WERI-Rb-1 (cell line): Measurements from ENCODE around the gene DEFB129.

ENCODE experiments used
- DNase-seq: peaks from one replicate; pipeline ENCODE4 v3.0.0-alpha.2; 2020
- H3K27ac ChIP-seq: fragments of 250-450 bp; sonication (Bioruptor Pico); 2 replicates; pipeline ENCODE4 v1.5.1; 2020; ENCODE audit warnings: mild to moderate bottlenecking, moderate library complexity
- H3K27me3 ChIP-seq: fragments of 250-450 bp; sonication (Bioruptor Pico); 2 replicates; pipeline ENCODE4 v1.5.1; 2021; ENCODE audit warnings: mild to moderate bottlenecking, low read depth, moderate library complexity; ENCODE audit not compliant: insufficient read depth, severe bottlenecking
- H3K36me3 ChIP-seq: fragments of 250-450 bp; sonication (Bioruptor Pico); 2 replicates; pipeline ENCODE4 v1.5.1; 2020; ENCODE audit warnings: mild to moderate bottlenecking, moderate library complexity
- H3K4me3 ChIP-seq: 2 replicates; pipeline ENCODE4 v1.5.1; 2011; ENCODE audit warnings: low read depth, mild to moderate bottlenecking, control low read depth, low read length
- H3K9me3 ChIP-seq: fragments of 250-450 bp; sonication (Bioruptor Pico); 2 replicates; pipeline ENCODE4 v1.5.1; 2021; ENCODE audit warnings: mild to moderate bottlenecking, moderate library complexity; ENCODE audit not compliant: severe bottlenecking
- TF ChIP-seq, protein P1 (sequence below): IDR thresholded peaks from 2 replicates; pipeline ENCODE4 v1.5.1; 2011; ENCODE audit warnings: low read depth, mild to moderate bottlenecking, control low read depth, inconsistent platforms, low read length

Gene DEFB129

DNA sequence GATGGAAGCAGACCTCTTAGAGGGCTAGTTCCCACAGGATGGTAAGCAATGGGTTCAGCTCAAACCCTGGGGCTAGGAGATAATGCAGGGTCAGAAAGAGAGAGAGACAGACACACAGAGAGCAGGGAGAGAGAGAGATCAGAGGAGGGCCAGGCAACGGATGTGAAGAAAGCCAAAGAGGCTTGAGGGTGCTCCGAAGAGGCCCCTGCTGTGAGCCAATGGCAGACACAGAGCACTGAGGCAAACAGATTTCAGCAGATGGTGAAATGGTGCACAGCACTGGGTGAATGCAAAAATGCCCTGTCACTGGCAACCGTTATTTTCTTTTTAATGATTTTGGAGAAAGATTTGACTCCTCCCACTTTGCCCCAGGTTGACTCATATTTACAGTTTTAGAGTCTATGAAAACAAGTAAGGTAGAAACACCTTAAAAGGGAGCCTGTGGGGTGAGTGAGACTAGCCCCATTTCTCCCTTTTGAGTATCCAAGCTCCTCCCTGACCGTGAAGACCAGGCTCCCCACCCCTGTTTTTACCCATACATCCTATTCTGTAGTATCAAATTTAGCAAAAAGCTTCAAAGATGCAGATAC is 31.3 kb downstream of the DEFB129 start:
- Histone ChIP-seq H3K36me3 (no peaks in the 10 kb centered on the region), H3K27ac (no peak overlapping the region), H3K4me3 (no peak overlapping the region), H3K9me3 (no peaks in the 10 kb centered on the region), H3K27me3 (no peaks in the 10 kb centered on the region)
- TF ChIP-seq, protein P1, sequence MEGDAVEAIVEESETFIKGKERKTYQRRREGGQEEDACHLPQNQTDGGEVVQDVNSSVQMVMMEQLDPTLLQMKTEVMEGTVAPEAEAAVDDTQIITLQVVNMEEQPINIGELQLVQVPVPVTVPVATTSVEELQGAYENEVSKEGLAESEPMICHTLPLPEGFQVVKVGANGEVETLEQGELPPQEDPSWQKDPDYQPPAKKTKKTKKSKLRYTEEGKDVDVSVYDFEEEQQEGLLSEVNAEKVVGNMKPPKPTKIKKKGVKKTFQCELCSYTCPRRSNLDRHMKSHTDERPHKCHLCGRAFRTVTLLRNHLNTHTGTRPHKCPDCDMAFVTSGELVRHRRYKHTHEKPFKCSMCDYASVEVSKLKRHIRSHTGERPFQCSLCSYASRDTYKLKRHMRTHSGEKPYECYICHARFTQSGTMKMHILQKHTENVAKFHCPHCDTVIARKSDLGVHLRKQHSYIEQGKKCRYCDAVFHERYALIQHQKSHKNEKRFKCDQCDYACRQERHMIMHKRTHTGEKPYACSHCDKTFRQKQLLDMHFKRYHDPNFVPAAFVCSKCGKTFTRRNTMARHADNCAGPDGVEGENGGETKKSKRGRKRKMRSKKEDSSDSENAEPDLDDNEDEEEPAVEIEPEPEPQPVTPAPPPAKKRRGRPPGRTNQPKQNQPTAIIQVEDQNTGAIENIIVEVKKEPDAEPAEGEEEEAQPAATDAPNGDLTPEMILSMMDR: no peak
- DNase-seq: no peak

DNA sequence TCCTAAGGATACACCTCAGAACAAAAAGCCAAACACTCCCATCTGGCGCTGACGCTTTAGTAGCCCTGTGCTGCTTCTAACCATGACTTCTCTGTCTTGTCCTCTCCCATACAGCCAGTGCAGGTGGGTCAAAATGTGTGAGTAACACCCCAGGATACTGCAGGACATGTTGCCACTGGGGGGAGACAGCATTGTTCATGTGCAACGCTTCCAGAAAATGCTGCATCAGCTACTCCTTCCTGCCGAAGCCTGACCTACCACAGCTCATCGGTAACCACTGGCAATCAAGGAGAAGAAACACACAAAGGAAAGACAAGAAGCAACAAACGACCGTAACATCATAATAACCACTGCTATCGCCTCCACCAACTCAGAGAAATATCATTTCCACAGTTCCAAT is 31.9 kb downstream of the DEFB129 start:
- DNase-seq: peak; percentile 24

DNA sequence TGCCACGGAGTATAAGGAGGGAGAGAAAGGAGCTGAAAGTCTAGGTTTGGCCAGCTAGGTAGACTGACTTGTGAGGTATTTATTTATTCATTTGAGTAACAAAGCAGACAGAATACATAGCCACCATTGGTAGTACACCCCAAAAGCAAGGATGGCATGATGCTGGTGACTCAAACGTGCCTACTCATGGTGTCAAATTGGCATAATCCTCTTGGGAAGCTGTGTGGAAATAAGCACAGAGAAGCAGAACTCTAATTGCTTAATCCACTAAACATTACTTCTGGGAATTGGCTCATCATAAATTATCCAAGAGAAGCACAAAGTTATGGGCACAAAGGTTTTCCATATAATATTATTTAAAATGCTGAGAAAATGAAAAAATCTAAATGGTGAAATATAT is 32.9 kb downstream of the DEFB129 start:
- H3K4me3 ChIP-seq: no peak overlapping the region
- no peaks in the 10 kb centered on the region for H3K27me3 ChIP-seq
- no peak overlapping the region for H3K27ac ChIP-seq
- TF ChIP-seq, protein P1: no peak
- no peak for DNase-seq
- H3K9me3 ChIP-seq: no peaks in the 10 kb centered on the region
- H3K36me3 ChIP-seq: no peaks in the 10 kb centered on the region

More for the DNA sequence above, 31.9 kb downstream of the DEFB129 start:
- no peak overlapping the region for H3K27ac ChIP-seq
- H3K27me3 ChIP-seq: no peaks in the 10 kb centered on the region
- H3K36me3 ChIP-seq: no peaks in the 10 kb centered on the region
- H3K4me3 ChIP-seq: no peak overlapping the region
- no peaks in the 10 kb centered on the region for H3K9me3 ChIP-seq
- TF ChIP-seq, protein P1: peak; percentile 34; the same call in 1 of the 2 replicates

DNA sequence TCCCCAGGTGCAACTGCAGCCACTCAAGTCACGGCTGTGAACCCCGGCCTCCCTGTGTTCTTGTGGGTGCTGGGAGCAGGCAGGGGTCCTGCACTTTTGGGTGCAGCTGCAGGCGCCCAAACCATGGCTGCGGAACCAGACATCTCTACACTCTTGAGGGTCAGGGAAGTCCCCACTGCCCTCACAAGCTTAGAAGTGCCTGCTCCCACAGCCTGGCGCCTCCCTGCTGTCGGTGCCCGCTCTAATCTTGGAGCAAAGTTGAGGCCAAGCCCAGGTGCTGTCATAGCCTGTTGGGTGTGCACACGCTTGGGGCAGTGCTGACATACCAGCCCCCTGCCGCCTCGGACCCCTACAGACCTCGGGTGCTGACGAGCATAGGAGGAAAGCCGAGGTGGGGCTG is 36.6 kb downstream of the DEFB129 start:
- Histone ChIP-seq H3K27ac (no peak overlapping the region), H3K36me3 (no peaks in the 10 kb centered on the region), H3K27me3 (no peaks in the 10 kb centered on the region), H3K9me3 (no peaks in the 10 kb centered on the region), H3K4me3 (no peak overlapping the region)
- TF ChIP-seq, protein P1: no peak
- DNase-seq: no peak

DNA sequence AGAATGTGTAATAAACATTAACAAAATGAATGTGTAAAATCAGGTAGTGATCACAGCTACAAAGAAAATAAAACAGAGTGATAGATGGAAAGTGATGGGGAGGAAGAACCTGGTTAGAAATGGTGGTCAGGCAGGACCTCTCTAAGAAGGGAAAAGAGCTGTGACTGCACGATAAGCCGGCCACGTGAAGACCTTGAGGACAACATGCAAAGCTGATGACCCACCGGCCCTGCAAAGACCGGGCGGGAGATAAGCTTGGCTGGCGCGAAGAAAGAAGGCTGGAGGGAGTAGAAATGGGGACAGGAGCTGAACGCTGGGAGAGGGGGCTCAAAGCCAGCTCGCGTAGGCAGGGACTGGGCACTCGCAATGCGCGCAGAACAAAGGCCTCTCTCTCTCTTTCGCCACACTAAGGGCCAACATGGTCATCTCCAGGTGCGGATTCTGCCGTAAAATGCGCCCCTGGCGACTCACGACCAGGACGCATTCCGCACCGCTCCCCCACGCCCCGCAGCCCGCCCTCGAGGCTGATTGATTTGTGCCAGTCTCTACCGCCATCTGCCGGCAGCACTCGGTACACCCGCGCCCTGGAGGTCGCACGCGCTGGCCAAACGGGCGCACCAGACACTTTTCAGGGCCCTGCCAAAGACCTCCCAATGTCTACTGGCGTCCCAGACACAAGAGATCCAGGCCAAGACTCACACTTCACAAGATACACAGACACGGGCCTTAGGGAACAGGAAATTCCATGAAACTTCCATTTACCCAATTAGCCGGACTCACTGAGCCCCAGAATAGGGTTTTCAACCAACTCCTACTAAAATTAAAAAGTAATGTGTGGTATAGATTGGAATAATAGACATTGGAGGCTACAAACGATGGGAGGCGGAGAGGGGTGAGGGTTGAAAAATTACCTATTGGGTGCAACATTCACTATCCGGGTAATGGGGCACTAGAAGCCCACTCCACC is 39.8 kb downstream of the DEFB129 start:
- TF ChIP-seq, protein P1: peak; percentile 89
- Histone ChIP-seq H3K27ac (peak overlapping the region; percentile 77), H3K9me3 (no peaks in the 10 kb centered on the region), H3K36me3 (peaks cover 3% of the 10 kb centered on the region; the same call in 1 of the 2 replicates), H3K27me3 (no peaks in the 10 kb centered on the region), H3K4me3 (peak overlapping the region; percentile 37)
- DNase-seq: peak; percentile 95
